ENCODE results near the gene AP1S2.
A peak's percentile ranks its signal among the peaks of the same experiment; 100 is the strongest.

Gene AP1S2

DNA sequence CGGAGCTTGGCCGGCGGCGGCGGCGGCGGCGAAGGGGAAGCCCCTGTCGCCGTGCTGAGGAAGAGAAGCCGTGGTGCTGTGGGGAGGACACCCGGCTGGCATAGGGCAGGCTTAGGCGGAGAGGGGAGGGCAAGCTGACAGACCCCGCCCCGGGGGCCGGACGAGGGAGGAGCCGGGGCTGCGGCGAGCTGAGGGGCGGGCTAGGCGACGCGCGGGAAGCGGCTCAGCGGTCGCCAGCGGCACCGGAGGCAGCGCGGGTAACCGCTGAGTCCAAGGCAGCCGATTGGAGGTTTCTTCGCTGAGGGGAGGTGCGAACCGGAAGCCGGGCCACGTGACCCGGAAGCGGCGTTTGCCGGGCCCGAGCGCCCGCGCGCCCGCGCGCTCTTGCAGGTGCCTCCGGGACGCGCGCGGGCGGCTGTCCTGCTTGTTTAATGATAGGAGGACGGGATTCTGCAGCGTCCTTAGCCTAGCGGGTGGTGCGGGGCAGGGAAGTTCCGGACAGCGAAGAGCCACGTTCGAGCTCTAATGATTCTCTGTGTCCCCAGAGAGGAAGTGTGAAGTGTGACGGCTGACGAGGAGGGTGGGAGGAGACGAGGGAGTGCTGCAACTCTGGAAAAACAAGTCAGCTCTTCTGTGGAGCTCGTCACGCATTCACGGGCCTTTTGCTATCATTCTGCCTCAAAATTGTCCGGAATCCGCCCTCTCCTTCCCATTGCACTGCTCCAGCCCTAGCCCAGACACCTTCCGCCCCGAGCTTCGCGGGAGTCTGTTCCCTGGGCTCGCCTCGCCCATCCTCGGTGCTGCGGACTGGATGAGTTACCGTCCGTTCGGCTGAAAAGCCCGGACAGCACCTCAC lies at the start of gene AP1S2:
Gene AP1S2, minus strand, starts transcription at position 102 of the 856 bp plus-strand sequence. CDS start 2,289 bp downstream, outside the sequence.
- no peaks in the 10 kb centered on the region for H3K27me3 ChIP-seq (ENCODE audit: low read length)
- peak within 1 kb of the TSS; percentile 99 for H2AFZ ChIP-seq (ENCODE audit: low read depth, low read length, severe bottlenecking)

DNA sequence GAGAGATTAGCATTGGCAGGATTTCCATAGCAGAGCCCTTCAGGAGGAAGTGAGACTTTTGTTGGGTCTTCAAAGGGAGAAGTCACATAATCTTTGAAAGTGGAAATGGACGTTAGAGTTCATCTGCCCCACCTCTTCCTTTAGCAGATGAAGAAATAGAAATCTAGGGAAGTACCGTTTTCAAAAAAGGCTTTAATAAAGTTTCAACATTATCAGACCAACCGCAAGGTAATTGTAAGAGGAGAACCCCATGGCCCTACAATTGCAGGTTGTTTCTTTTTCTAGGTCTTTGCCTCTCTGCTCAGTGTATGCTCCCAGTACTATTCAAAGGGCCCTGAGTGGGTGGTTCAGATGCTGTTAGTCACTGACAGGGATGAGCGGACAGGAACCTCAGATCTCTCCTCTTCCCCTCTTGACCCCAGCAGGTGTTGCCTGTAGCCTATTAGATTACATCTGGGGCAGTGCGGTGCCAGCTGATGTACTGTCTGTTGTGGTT lies 48.6 kb upstream of the AP1S2 start:
- Histone ChIP-seq H3K9me2 (replicated peaks; ENCODE audit: insufficient read depth, low read length) (no peaks in the 10 kb centered on the region), H3K4me3 (ENCODE audit: insufficient read depth, low read length, poor library complexity, severe bottlenecking) (no peak overlapping the region), H3F3A (ENCODE audit: insufficient read depth) (peaks cover 11% of the 10 kb centered on the region; the same call in 1 of the 2 replicates), H3K36me3 (ENCODE audit: low read length) (no peaks in the 10 kb centered on the region), H4K20me1 (ENCODE audit: low read depth, low read length) (no peaks in the 10 kb centered on the region), H2AFZ (ENCODE audit: low read depth, low read length, severe bottlenecking) (peak overlapping the region; percentile 21), H3K4me2 (ENCODE audit: low read depth, low read length, poor library complexity, severe bottlenecking) (peak overlapping the region; percentile 44), H3K27ac (ENCODE audit: low read depth, low read length) (peak overlapping the region; percentile 63), H3K9me3 (ENCODE audit: insufficient read depth, low read length) (no peaks in the 10 kb centered on the region), H3K79me2 (ENCODE audit: insufficient read depth, low read length) (no peaks in the 10 kb centered on the region), H3K27me3 (ENCODE audit: low read length) (no peaks in the 10 kb centered on the region), H3K9ac (ENCODE audit: low read length) (no peak overlapping the region)
- no peak for TF ChIP-seq EZH2phosphoT487 (conservative IDR thresholded peaks at IDR 0.05; ENCODE audit: low read length)
- TF ChIP-seq, protein P1, sequence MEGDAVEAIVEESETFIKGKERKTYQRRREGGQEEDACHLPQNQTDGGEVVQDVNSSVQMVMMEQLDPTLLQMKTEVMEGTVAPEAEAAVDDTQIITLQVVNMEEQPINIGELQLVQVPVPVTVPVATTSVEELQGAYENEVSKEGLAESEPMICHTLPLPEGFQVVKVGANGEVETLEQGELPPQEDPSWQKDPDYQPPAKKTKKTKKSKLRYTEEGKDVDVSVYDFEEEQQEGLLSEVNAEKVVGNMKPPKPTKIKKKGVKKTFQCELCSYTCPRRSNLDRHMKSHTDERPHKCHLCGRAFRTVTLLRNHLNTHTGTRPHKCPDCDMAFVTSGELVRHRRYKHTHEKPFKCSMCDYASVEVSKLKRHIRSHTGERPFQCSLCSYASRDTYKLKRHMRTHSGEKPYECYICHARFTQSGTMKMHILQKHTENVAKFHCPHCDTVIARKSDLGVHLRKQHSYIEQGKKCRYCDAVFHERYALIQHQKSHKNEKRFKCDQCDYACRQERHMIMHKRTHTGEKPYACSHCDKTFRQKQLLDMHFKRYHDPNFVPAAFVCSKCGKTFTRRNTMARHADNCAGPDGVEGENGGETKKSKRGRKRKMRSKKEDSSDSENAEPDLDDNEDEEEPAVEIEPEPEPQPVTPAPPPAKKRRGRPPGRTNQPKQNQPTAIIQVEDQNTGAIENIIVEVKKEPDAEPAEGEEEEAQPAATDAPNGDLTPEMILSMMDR (IDR thresholded peaks at IDR 0.05; ENCODE audit: insufficient read depth, low read length, poor library complexity, severe bottlenecking), result no peak

More for the DNA sequence above, at the start of gene AP1S2:
- 0 out of 2 replicates have a peak, but pooled peaks cover 5% of the 10 kb centered on the region for H3K36me3 ChIP-seq (ENCODE audit: low read length)
- TF ChIP-seq, protein P1 (IDR thresholded peaks at IDR 0.05; ENCODE audit: insufficient read depth, low read length, poor library complexity, severe bottlenecking), result no peak
- TF ChIP-seq EZH2phosphoT487 (conservative IDR thresholded peaks at IDR 0.05; ENCODE audit: low read length), result no peak
- H3K4me2 ChIP-seq (ENCODE audit: low read depth, low read length, poor library complexity, severe bottlenecking), result peak within 1 kb of the TSS; percentile 98
- H3F3A ChIP-seq (ENCODE audit: insufficient read depth), result peaks cover 15% of the 10 kb centered on the region
- H3K9ac ChIP-seq (ENCODE audit: low read length), result peak within 1 kb of the TSS; percentile 92
- no peaks in the 10 kb centered on the region for H3K9me2 ChIP-seq (replicated peaks; ENCODE audit: insufficient read depth, low read length)
- H3K9me3 ChIP-seq (ENCODE audit: insufficient read depth, low read length), result no peaks in the 10 kb centered on the region
- H3K79me2 ChIP-seq (ENCODE audit: insufficient read depth, low read length), result peaks cover 30% of the 10 kb centered on the region
- H4K20me1 ChIP-seq (ENCODE audit: low read depth, low read length), result no peaks in the 10 kb centered on the region
- peak within 1 kb of the TSS; percentile 95 for H3K27ac ChIP-seq (ENCODE audit: low read depth, low read length)
- H3K4me3 ChIP-seq (ENCODE audit: insufficient read depth, low read length, poor library complexity, severe bottlenecking), result peak within 1 kb of the TSS; percentile 55

DNA sequence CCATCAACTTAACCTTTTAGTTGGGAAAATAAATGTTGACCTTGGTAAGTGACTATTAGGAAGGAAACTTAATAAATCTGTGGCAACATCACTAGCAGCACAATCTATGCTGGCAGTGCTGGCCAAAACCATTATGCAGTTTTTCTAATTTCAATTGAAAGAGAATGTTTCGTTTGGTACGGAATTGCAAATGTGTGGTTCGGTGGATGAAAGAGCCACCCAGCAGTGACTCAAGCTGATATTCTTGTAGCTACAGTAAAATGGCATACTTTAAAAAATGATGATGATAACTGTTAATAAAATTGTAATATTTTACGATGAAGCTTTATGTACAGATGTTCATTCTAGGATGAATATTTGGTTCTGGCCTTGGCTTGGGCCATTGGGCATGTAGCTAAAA lies 40.7 kb upstream of the AP1S2 start:
- Histone ChIP-seq H3K9me3 (ENCODE audit: insufficient read depth, low read length) (no peaks in the 10 kb centered on the region), H2AFZ (ENCODE audit: low read depth, low read length, severe bottlenecking) (no peak overlapping the region)

More for the DNA sequence above, 40.7 kb upstream of the AP1S2 start:
- Histone ChIP-seq H3F3A (ENCODE audit: insufficient read depth) (no peaks in the 10 kb centered on the region), H3K27me3 (ENCODE audit: low read length) (no peaks in the 10 kb centered on the region), H3K9ac (ENCODE audit: low read length) (no peak overlapping the region), H4K20me1 (ENCODE audit: low read depth, low read length) (no peaks in the 10 kb centered on the region), H3K27ac (ENCODE audit: low read depth, low read length) (no peak overlapping the region), H3K4me2 (ENCODE audit: low read depth, low read length, poor library complexity, severe bottlenecking) (no peak overlapping the region), H3K4me3 (ENCODE audit: insufficient read depth, low read length, poor library complexity, severe bottlenecking) (no peak overlapping the region), H3K79me2 (ENCODE audit: insufficient read depth, low read length) (no peaks in the 10 kb centered on the region), H3K9me2 (replicated peaks; ENCODE audit: insufficient read depth, low read length) (no peaks in the 10 kb centered on the region), H3K36me3 (ENCODE audit: low read length) (no peaks in the 10 kb centered on the region)
- no peak for TF ChIP-seq EZH2phosphoT487 (conservative IDR thresholded peaks at IDR 0.05; ENCODE audit: low read length)
- TF ChIP-seq, protein P1 (IDR thresholded peaks at IDR 0.05; ENCODE audit: insufficient read depth, low read length, poor library complexity, severe bottlenecking), result no peak
